Measurements from ENCODE around the gene SF3A2.

The SF3A2 gene

DNA sequence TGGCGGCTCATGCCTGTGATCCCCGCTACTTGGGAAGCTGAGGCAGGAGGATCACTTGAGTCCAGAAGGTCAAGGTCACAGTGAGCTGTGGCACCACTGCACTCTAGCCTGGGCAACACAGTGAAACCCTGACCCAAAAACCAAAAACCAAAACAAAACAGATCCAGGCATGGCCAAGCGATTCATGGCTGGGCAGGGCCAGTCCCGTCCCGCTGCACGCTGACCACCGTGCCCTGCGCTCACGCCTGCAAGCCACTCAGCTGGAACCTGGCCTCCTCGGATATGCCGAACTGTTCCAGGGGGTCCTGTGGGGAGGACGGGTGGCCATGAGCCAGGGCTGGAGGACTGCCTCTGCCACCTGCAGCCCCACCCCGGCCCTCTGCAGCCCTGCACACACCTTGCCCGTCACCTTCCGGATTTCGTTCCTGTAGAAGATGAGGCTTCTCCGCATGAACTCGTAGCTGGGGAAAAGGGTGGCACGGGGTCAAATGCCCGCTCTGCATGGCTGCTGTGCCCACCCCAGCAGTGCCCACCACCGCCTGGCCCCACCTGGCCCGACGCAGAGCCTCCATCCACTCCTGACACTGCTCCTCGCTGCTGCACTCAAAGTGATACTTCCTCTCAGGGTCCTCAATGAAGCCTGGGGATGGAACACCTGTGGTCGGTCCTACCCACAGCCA is 2.9 kb upstream of the SF3A2 start:
- no peak for TF ChIP-seq CTCF (IDR thresholded peaks at IDR 0.05; ENCODE audit: low read depth, low read length)
- DNase-seq (ENCODE audit: low read depth, low spot score): no peak
- in situ Hi-C loops (cut with HindIII; ENCODE audit: low sequenced_read_pairs): no loop called here
- H3K4me3 ChIP-seq (ENCODE audit: low read depth, low read length): no peak overlapping the region

DNA sequence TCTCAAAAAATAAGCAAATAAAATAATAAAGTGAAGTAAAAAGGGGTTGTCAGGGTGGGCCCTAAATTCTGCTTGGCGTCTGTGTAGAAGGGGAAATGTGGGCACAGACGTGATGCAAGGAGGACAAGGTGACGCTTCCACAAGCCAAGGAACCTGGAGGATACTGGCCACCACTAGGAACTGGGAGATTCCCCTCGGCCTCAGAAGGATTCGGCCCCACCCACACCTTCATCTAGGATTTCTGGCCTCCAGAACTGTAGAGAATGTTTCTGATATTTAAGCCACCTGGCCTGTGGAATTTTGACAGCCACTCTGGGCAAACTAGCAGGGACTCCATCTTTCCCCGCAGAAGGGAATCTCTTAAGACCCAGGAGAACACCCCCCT is 1.6 kb upstream of the SF3A2 start:
- no peak for TF ChIP-seq CTCF (IDR thresholded peaks at IDR 0.05; ENCODE audit: low read depth, low read length)
- in situ Hi-C loops (cut with HindIII; ENCODE audit: low sequenced_read_pairs): no loop called here
- DNase-seq (ENCODE audit: low read depth, low spot score): no peak
- peak overlapping the region; percentile 78 for H3K4me3 ChIP-seq (ENCODE audit: low read depth, low read length)

GRCh38 chr19:2235381-2236063 is 1.1 kb upstream of the SF3A2 start:
- no peak for TF ChIP-seq CTCF (IDR thresholded peaks at IDR 0.05; ENCODE audit: low read depth, low read length)
- in situ Hi-C loops (cut with HindIII; ENCODE audit: low sequenced_read_pairs): no loop called here
- no peak for DNase-seq (ENCODE audit: low read depth, low spot score)

GRCh38 chr19:2236064-2236313 is 635 bp upstream of the SF3A2 start:
- peak overlapping the region; percentile 78 for H3K4me3 ChIP-seq (ENCODE audit: low read depth, low read length)
- no peak for TF ChIP-seq CTCF (IDR thresholded peaks at IDR 0.05; ENCODE audit: low read depth, low read length)
- no peak for DNase-seq (ENCODE audit: low read depth, low spot score)
- in situ Hi-C loops (cut with HindIII; ENCODE audit: low sequenced_read_pairs): no loop called here

More at GRCh38 chr19:2235381-2236063, 1.1 kb upstream of the SF3A2 start:
- H3K4me3 ChIP-seq (ENCODE audit: low read depth, low read length): peak overlapping the region; percentile 78

DNA sequence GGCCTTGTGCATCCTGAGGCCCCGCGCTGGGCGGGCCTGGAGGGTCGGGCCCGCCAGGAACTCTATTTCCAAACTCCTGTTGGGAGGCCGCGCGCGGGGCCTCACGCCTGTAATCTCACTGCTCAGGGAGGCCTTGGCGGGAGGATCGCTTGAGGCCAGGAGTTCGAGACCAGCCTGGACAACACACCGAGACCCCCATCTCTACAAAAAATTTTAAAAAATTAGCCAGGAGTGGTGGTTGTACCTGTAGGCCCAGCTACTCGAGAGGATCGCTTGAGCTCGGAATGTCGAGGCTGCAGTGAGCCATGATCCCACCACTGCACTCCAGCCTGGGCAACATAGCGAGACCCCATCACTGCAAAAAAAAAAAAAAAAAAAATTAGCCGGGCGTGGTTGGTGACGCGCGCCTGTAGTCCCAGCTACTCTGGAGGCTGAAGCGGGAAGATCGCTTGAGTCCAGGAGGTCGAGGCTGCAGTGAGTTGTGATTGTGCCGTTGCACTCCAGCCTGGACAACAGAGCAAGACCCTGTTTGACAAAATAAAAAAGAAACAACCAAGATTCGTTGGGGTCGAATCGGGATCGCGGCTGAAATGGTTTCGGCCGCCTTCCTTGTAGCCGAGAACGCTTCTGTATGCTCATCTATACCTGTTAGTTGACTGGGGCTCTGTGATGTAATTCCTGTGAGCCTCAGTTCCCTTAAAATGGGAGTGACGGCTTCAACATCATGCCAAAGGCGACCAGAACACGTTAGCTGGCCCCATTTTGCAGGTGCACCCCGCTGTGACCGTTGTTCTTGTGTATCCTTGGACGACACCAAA is 636 bp downstream of the SF3A2 start:
- no peak for TF ChIP-seq CTCF (IDR thresholded peaks at IDR 0.05; ENCODE audit: low read depth, low read length)
- H3K4me3 ChIP-seq (ENCODE audit: low read depth, low read length): peak overlapping the region; percentile 78
- in situ Hi-C loops (cut with HindIII; ENCODE audit: low sequenced_read_pairs): no loop called here

DNA sequence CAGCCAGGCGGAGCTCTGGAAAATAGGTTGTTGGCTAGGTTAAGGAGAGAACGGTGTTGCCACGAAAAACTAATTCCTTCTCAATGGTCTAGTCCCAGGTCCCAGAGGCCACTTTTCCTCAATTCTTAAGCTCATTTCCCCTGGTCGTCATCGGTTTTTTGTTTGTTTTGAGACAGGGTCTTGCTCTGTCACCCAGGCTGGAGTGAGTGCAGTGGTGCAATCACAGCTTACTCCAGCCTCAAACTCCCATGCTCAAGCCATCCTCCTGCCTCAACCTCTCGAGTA is 1.2 kb downstream of the SF3A2 start:
- peak overlapping the region; percentile 78 for H3K4me3 ChIP-seq (ENCODE audit: low read depth, low read length)
- DNase-seq (ENCODE audit: low read depth, low spot score): no peak
- in situ Hi-C loops (cut with HindIII; ENCODE audit: low sequenced_read_pairs): no loop called here
- no peak for TF ChIP-seq CTCF (IDR thresholded peaks at IDR 0.05; ENCODE audit: low read depth, low read length)

More for the DNA sequence above, 636 bp downstream of the SF3A2 start:
- DNase-seq (ENCODE audit: low read depth, low spot score): no peak
